BLaER1 (cell line): Measurements from ENCODE around the gene OASL.
A peak's percentile ranks its signal among the peaks of the same experiment; 100 is the strongest.

Experiments
- H3K27ac ChIP-seq: shearing (Covaris generic); formaldehyde crosslinking; 2 replicates; pipeline ENCODE4 v1.8.1; 2022
- H3K27me3 ChIP-seq: shearing (Covaris generic); formaldehyde crosslinking; 2 replicates; pipeline ENCODE4 v1.8.1; 2022
- H3K36me3 ChIP-seq: shearing (Covaris generic); formaldehyde crosslinking; 2 replicates; pipeline ENCODE4 v1.8.1; 2022
- H3K4me1 ChIP-seq: shearing (Covaris generic); formaldehyde crosslinking; 2 replicates; pipeline ENCODE4 v1.8.1; 2022
- H3K4me2 ChIP-seq: shearing (Covaris generic); formaldehyde crosslinking; 2 replicates; pipeline ENCODE4 v1.8.1; 2022
- H3K4me3 ChIP-seq: shearing (Covaris generic); formaldehyde crosslinking; 2 replicates; pipeline ENCODE4 v1.8.1; 2022
- H3K9ac ChIP-seq: shearing (Covaris generic); formaldehyde crosslinking; 2 replicates; pipeline ENCODE4 v1.8.1; 2022
- H3K9me3 ChIP-seq: shearing (Covaris generic); formaldehyde crosslinking; 2 replicates; pipeline ENCODE4 v1.8.1; 2022
- H4K20me1 ChIP-seq: shearing (Covaris generic); formaldehyde crosslinking; 2 replicates; pipeline ENCODE4 v1.8.1; 2022
- Cebpa-rat ChIP-seq: shearing (Covaris generic); IDR thresholded peaks from 2 replicates; pipeline ENCODE4 v1.8.1; 2022

The OASL gene

DNA sequence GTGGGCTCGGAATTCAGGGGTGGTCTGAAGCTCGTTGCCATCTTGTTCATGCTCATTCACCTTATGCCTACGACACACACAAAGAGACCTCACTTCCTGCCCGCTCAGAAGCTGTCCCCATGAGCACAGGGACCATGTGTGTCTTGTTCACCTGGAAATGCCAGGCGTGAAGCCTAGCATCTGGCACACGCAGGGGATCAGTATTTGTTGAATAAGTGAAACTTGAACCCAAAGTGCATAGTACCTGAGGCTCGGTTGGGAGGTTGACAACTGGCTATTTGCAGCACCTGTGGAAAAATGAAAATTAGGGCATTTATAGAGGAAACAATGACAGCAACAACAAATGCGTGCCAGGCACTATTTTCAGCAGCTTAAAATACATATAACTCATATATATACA, 28.2 kb downstream of the OASL start:
- TF ChIP-seq Cebpa-rat = no peak
- Histone ChIP-seq H3K4me2 (no peak overlapping the region), H3K36me3 (peaks cover 61% of the 10 kb centered on the region), H3K27me3 (no peaks in the 10 kb centered on the region), H3K4me1 (peaks cover 40% of the 10 kb centered on the region), H3K9ac (no peak overlapping the region), H4K20me1 (no peaks in the 10 kb centered on the region), H3K27ac (no peak overlapping the region), H3K4me3 (no peak overlapping the region), H3K9me3 (no peaks in the 10 kb centered on the region)

DNA sequence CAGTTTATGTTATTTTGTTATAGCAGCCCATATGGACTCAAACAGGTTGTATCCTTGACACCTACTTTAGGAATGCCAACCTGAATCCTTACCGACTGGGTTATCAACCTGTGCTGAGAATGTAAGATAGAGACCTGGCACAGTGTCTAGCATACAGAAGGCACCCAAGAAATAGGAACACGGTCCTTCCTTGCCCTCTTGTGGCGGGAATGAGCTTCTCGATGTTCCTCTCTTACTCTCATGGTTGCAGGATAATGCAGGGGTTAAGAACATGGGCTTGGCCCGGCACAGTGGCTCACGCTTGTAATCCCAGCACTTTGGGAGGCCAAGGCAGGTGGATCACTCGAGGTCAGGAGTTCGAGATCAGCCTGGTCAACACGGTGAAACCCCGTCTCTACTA, 29.3 kb downstream of the OASL start:
- Histone ChIP-seq H3K4me3 (no peak overlapping the region), H3K36me3 (peaks cover 70% of the 10 kb centered on the region), H3K27me3 (no peaks in the 10 kb centered on the region), H3K9ac (no peak overlapping the region), H3K27ac (no peak overlapping the region), H4K20me1 (no peaks in the 10 kb centered on the region), H3K4me1 (peaks cover 34% of the 10 kb centered on the region), H3K4me2 (no peak overlapping the region), H3K9me3 (no peaks in the 10 kb centered on the region)
- no peak for TF ChIP-seq Cebpa-rat

DNA sequence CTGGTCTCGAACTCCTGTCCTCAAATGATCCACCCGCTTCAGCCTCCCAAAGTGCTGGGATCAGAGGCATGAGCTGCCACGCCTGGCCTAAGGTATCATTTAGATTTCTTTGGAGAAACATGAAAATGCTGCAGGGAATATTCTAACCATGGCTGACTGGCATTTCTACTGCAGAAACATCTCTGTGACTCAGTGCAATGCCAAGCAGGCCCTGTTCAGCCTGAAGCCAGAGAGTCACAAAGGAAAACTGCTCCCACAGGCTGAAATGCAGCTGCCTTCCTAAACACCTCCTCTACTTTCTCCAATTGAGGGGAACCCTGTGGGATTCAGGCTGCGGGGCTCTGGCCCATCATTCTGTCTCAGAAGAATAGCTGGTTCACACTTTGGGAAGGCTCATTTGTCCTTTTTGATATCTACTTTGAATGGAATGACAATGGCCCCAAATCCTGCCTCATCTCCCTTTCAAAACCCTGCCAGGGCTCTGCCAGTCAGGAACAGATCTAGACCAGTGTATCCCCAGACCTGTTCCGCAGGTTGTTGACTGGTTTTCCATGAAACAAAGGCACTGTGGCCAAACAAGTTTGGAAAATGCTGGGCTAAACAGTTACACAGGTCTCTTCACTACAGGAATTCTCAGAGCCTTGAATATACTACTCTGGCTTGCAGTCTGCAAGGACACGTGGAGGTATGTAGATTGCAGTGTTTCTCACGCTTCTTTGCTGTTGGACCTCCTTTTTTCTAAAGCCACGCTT, 30.5 kb downstream of the OASL start:
- Histone ChIP-seq H3K27me3 (no peaks in the 10 kb centered on the region), H3K4me2 (no peak overlapping the region; the same call in 1 of the 2 replicates), H3K9me3 (no peaks in the 10 kb centered on the region), H3K27ac (no peak overlapping the region), H3K36me3 (peaks cover 80% of the 10 kb centered on the region), H3K9ac (no peak overlapping the region), H3K4me1 (peaks cover 32% of the 10 kb centered on the region), H4K20me1 (no peaks in the 10 kb centered on the region), H3K4me3 (no peak overlapping the region)
- TF ChIP-seq Cebpa-rat = no peak

DNA sequence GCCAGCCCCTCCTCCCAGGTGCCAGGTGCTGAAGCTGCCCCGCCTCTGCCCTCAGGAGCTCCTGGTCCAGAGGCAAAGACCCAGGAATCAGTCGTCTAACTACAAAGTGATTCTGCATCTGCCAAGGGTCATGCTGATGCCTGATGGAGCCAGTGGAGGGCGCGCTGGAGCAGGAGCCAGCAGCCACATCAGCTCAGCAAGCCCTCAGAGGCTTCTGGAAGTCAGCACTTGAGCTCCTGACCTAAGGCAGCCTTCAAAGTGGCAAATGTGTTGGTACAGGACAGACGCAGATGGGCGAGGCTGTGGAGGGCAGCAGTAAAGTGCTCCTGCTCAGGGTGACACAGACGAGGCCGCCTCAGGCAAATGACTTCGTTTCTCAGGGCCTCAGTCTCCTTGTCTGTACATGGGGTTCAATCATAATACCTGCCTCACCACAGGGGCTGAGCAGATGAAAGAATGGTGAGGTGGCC, 33.7 kb downstream of the OASL start:
- H3K4me1 ChIP-seq = peaks cover 45% of the 10 kb centered on the region
- no peak overlapping the region for H3K27ac ChIP-seq
- H3K9me3 ChIP-seq = no peaks in the 10 kb centered on the region
- no peak for TF ChIP-seq Cebpa-rat
- no peak overlapping the region for H3K4me3 ChIP-seq
- H3K9ac ChIP-seq = no peak overlapping the region
- H3K4me2 ChIP-seq = no peak overlapping the region
- peaks cover 84% of the 10 kb centered on the region for H3K36me3 ChIP-seq
- no peaks in the 10 kb centered on the region for H4K20me1 ChIP-seq
- H3K27me3 ChIP-seq = no peaks in the 10 kb centered on the region

DNA sequence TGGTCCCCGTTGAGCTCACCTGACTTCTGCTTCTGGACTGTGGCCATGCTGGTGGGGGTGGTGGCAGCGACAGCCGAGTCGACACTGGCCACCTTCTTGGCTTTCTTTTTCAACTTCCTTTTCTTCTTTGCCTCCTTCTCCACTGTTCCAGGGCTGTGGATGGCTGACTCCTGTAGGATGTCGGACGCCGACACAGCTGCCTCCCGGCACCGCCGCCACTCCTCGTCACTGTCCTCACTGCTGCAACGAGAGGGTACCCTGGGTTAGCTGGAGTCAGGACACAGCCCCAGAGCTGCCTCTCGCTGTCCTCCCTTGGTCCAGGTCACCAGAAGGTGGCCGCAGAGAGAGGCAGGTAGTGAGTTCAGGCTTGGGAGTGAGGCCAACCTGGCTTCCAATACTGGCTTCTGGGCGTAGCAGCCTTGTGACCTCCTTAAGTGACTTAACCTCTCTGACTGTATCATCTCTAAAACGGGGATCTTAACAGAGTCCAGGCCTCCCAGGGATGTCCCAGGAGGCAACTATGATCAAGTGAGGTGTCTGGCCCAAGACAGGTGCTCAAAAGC, 34.7 kb downstream of the OASL start:
- Histone ChIP-seq H3K4me1 (peaks cover 45% of the 10 kb centered on the region), H4K20me1 (no peaks in the 10 kb centered on the region), H3K36me3 (peaks cover 74% of the 10 kb centered on the region), H3K9ac (no peak overlapping the region), H3K27ac (no peak overlapping the region), H3K4me3 (no peak overlapping the region), H3K9me3 (no peaks in the 10 kb centered on the region), H3K27me3 (no peaks in the 10 kb centered on the region), H3K4me2 (no peak overlapping the region)
- no peak for TF ChIP-seq Cebpa-rat

DNA sequence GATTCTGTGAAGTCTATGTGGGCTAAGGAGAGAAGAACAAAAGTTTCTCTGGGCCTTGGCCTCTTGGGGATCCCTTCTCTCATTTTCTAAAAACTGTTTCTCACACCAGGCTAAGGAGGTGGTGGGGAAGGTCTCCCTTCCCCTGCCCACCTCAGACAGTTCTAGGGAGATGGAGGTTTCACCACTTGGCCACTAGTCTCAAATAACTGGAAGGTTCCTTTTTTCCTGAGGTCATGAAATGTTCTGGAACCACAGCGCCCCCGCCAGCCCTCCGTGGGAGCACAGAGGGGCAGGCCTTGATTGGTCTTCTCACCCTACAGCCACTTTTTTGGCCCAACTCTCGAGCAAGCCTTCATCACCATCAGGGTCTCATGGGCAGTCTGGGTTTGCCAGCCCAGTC, 35.4 kb downstream of the OASL start:
- TF ChIP-seq Cebpa-rat = no peak
- no peak overlapping the region for H3K27ac ChIP-seq
- H3K4me1 ChIP-seq = peaks cover 49% of the 10 kb centered on the region
- H3K36me3 ChIP-seq = peaks cover 67% of the 10 kb centered on the region
- no peaks in the 10 kb centered on the region for H4K20me1 ChIP-seq
- no peaks in the 10 kb centered on the region for H3K27me3 ChIP-seq
- no peak overlapping the region for H3K4me3 ChIP-seq
- no peak overlapping the region for H3K4me2 ChIP-seq
- H3K9me3 ChIP-seq = no peaks in the 10 kb centered on the region
- H3K9ac ChIP-seq = no peak overlapping the region

DNA sequence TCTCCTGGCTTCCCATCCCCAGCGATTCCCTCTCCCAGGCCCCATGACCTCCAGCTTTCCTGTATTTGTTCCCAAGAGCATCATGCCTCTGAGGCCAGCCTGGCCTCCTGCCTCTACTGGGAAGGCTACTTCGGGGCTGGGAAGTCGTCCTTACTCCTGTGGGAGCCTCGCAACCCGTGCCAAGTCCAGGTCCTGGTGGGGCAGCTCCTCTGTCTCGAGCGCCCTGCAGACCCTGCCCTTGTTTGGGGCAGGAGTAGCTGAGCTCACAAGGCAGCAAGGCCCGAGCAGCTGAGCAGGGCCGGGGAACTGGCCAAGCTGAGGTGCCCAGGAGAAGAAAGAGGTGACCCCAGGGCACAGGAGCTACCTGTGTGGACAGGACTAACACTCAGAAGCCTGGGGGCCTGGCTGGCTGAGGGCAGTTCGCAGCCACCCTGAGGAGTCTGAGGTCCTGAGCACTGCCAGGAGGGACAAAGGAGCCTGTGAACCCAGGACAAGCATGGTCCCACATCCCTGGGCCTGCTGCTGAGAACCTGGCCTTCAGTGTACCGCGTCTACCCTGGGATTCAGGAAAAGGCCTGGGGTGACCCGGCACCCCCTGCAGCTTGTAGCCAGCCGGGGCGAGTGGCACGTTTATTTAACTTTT, 37.1 kb downstream of the OASL start:
- Histone ChIP-seq H3K9me3 (no peaks in the 10 kb centered on the region), H3K4me3 (no peak overlapping the region), H3K27ac (0 out of 2 replicates have a peak overlapping the region, but pooled peaks have one; percentile 9), H3K9ac (no peak overlapping the region), H3K4me2 (no peak overlapping the region), H3K27me3 (no peaks in the 10 kb centered on the region), H3K36me3 (peaks cover 61% of the 10 kb centered on the region), H3K4me1 (peaks cover 50% of the 10 kb centered on the region), H4K20me1 (no peaks in the 10 kb centered on the region)
- TF ChIP-seq Cebpa-rat = no peak

DNA sequence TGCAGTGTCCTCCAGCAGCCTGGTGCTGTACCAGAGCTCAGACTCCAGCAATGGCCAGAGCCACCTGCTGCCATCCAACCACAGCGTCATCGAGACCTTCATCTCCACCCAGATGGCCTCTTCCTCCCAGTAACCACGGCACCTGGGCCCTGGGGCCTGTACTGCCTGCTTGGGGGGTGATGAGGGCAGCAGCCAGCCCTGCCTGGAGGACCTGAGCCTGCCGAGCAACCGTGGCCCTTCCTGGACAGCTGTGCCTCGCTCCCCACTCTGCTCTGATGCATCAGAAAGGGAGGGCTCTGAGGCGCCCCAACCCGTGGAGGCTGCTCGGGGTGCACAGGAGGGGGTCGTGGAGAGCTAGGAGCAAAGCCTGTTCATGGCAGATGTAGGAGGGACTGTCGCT, 38.0 kb downstream of the OASL start:
- H3K27ac ChIP-seq = 0 out of 2 replicates have a peak overlapping the region, but pooled peaks have one; percentile 8
- H3K36me3 ChIP-seq = peaks cover 52% of the 10 kb centered on the region
- TF ChIP-seq Cebpa-rat = no peak
- H3K4me3 ChIP-seq = no peak overlapping the region
- H3K9me3 ChIP-seq = no peaks in the 10 kb centered on the region
- H3K9ac ChIP-seq = no peak overlapping the region
- no peaks in the 10 kb centered on the region for H3K27me3 ChIP-seq
- H3K4me2 ChIP-seq = peak overlapping the region; percentile 36; the same call in 1 of the 2 replicates
- peaks cover 43% of the 10 kb centered on the region for H3K4me1 ChIP-seq
- H4K20me1 ChIP-seq = no peaks in the 10 kb centered on the region

DNA sequence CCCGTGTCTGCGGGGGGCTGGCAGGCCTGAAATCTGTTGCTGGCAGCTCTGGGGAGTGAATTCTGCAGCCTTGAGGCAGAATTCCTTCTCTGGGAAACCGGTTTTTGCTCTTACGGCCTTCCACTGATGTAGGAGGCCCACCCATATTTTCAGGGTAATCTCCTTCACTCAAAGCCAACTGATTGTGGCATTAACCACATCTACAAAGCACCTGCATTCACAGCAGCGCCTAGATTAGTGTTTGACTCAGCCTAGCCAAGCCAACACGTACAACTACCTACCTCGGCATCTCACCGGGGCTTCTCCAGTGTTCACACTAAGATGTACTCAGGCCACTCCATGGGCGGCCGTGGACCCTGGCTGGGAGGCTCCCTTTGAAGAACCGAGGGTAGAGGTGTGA, 38.5 kb downstream of the OASL start:
- no peak for TF ChIP-seq Cebpa-rat
- Histone ChIP-seq H3K9ac (no peak overlapping the region), H3K9me3 (no peaks in the 10 kb centered on the region), H3K36me3 (peaks cover 47% of the 10 kb centered on the region), H4K20me1 (no peaks in the 10 kb centered on the region), H3K27me3 (no peaks in the 10 kb centered on the region), H3K27ac (no peak overlapping the region), H3K4me1 (peaks cover 37% of the 10 kb centered on the region), H3K4me3 (no peak overlapping the region), H3K4me2 (no peak overlapping the region)
